ENCODE measurements around the gene TMEM163. TPM values are rescaled to one million over a fixed set of nuclear protein-coding genes. Genes with fewer than 3 reads are reported as not detected.

The TMEM163 gene
- total RNA-seq, 1 experiment from 2014 or later, result 0.04 TPM

GRCh38 chr2:134692499-134692898 is 26.3 kb downstream of the TMEM163 start:
- H3K4me3 ChIP-seq, result no peak overlapping the region
- H3K27me3 ChIP-seq, result no peaks in the 10 kb centered on the region
- H3K36me3 ChIP-seq, result no peaks in the 10 kb centered on the region
- no peaks in the 10 kb centered on the region for H3K4me1 ChIP-seq
- DNase-seq, result no peak
- H3K27ac ChIP-seq, result no peak overlapping the region
- H3K9me3 ChIP-seq (replicated peaks), result no peaks in the 10 kb centered on the region

GRCh38 chr2:134690629-134691215 is 28.1 kb downstream of the TMEM163 start:
- Histone ChIP-seq H3K4me1 (no peaks in the 10 kb centered on the region), H3K9me3 (replicated peaks) (no peaks in the 10 kb centered on the region), H3K4me3 (no peak overlapping the region), H3K27me3 (no peaks in the 10 kb centered on the region), H3K36me3 (no peaks in the 10 kb centered on the region), H3K27ac (no peak overlapping the region)
- no peak for DNase-seq

GRCh38 chr2:134689315-134689714 is 29.5 kb downstream of the TMEM163 start:
- no peaks in the 10 kb centered on the region for H3K9me3 ChIP-seq (replicated peaks)
- DNase-seq, result no peak
- H3K27ac ChIP-seq, result no peak overlapping the region
- H3K27me3 ChIP-seq, result no peaks in the 10 kb centered on the region
- H3K36me3 ChIP-seq, result no peaks in the 10 kb centered on the region
- no peaks in the 10 kb centered on the region for H3K4me1 ChIP-seq
- no peak overlapping the region for H3K4me3 ChIP-seq

GRCh38 chr2:134685967-134686366 is 32.8 kb downstream of the TMEM163 start:
- Histone ChIP-seq H3K36me3 (no peaks in the 10 kb centered on the region), H3K9me3 (replicated peaks) (0 out of 2 replicates have a peak, but pooled peaks cover 4% of the 10 kb centered on the region), H3K27me3 (no peaks in the 10 kb centered on the region; the same call in 1 of the 2 replicates), H3K27ac (no peak overlapping the region), H3K4me3 (no peak overlapping the region), H3K4me1 (peaks cover 8% of the 10 kb centered on the region)
- DNase-seq, result no peak

- peak in 1 of 2 experiments; percentile 17 for DNase-seq
- H3K27me3 ChIP-seq, result no peaks in the 10 kb centered on the region; the same call in 1 of the 2 replicates
- H3K4me1 ChIP-seq, result peaks cover 8% of the 10 kb centered on the region
- H3K27ac ChIP-seq, result no peak overlapping the region
- H3K36me3 ChIP-seq, result no peaks in the 10 kb centered on the region
- 0 out of 2 replicates have a peak, but pooled peaks cover 4% of the 10 kb centered on the region for H3K9me3 ChIP-seq (replicated peaks)
- no peak overlapping the region for H3K4me3 ChIP-seq
These were observed 35.2 kb downstream of the TMEM163 start for GRCh38 chr2:134683561-134684112.

- peaks cover 8% of the 10 kb centered on the region for H3K4me1 ChIP-seq
- no peak overlapping the region for H3K4me3 ChIP-seq
- H3K9me3 ChIP-seq (replicated peaks), result 0 out of 2 replicates have a peak, but pooled peaks cover 4% of the 10 kb centered on the region
- H3K27ac ChIP-seq, result no peak overlapping the region
- no peak for DNase-seq
- H3K27me3 ChIP-seq, result peaks cover 3% of the 10 kb centered on the region; the same call in 1 of the 2 replicates
- no peaks in the 10 kb centered on the region for H3K36me3 ChIP-seq
These were observed 36.1 kb downstream of the TMEM163 start for GRCh38 chr2:134682726-134683125.

GRCh38 chr2:134681201-134681600 is 37.6 kb downstream of the TMEM163 start:
- Histone ChIP-seq H3K4me1 (peaks cover 8% of the 10 kb centered on the region), H3K27me3 (peaks cover 5% of the 10 kb centered on the region; the same call in 1 of the 2 replicates), H3K27ac (no peak overlapping the region), H3K36me3 (no peaks in the 10 kb centered on the region), H3K9me3 (replicated peaks) (0 out of 2 replicates have a peak, but pooled peaks cover 4% of the 10 kb centered on the region), H3K4me3 (no peak overlapping the region)
- DNase-seq, result no peak

- Histone ChIP-seq H3K36me3 (no peaks in the 10 kb centered on the region), H3K27me3 (peaks cover 10% of the 10 kb centered on the region; the same call in 1 of the 2 replicates), H3K27ac (no peak overlapping the region), H3K4me1 (peaks cover 8% of the 10 kb centered on the region), H3K4me3 (no peak overlapping the region), H3K9me3 (replicated peaks) (0 out of 2 replicates have a peak, but pooled peaks cover 4% of the 10 kb centered on the region)
- no peak for DNase-seq
These were observed 39.1 kb downstream of the TMEM163 start for GRCh38 chr2:134679745-134680144.

GRCh38 chr2:134679294-134679693 is 39.5 kb downstream of the TMEM163 start:
- peaks cover 10% of the 10 kb centered on the region; the same call in 1 of the 2 replicates for H3K27me3 ChIP-seq
- no peak overlapping the region for H3K4me3 ChIP-seq
- no peak overlapping the region for H3K27ac ChIP-seq
- 0 out of 2 replicates have a peak, but pooled peaks cover 4% of the 10 kb centered on the region for H3K9me3 ChIP-seq (replicated peaks)
- no peak for DNase-seq
- peaks cover 8% of the 10 kb centered on the region for H3K4me1 ChIP-seq
- H3K36me3 ChIP-seq, result no peaks in the 10 kb centered on the region

GRCh38 chr2:134677856-134678756 is 40.7 kb downstream of the TMEM163 start:
- Histone ChIP-seq H3K4me3 (no peak overlapping the region), H3K36me3 (no peaks in the 10 kb centered on the region), H3K27me3 (peaks cover 10% of the 10 kb centered on the region; the same call in 1 of the 2 replicates), H3K27ac (no peak overlapping the region), H3K9me3 (replicated peaks) (peaks cover 4% of the 10 kb centered on the region; the same call in 1 of the 2 replicates), H3K4me1 (0 out of 2 replicates have a peak, but pooled peaks cover 3% of the 10 kb centered on the region)
- DNase-seq, result no peak

GRCh38 chr2:134676960-134677359 is 41.8 kb downstream of the TMEM163 start:
- no peaks in the 10 kb centered on the region; the same call in 1 of the 2 replicates for H3K9me3 ChIP-seq (replicated peaks)
- no peaks in the 10 kb centered on the region for H3K36me3 ChIP-seq
- DNase-seq, result no peak
- H3K27me3 ChIP-seq, result peaks cover 10% of the 10 kb centered on the region; the same call in 1 of the 2 replicates
- H3K4me1 ChIP-seq, result no peaks in the 10 kb centered on the region
- H3K27ac ChIP-seq, result no peak overlapping the region
- no peak overlapping the region for H3K4me3 ChIP-seq

GRCh38 chr2:134675314-134675713 is 43.5 kb downstream of the TMEM163 start:
- DNase-seq, result no peak
- Histone ChIP-seq H3K27me3 (peaks cover 10% of the 10 kb centered on the region; the same call in 1 of the 2 replicates), H3K36me3 (no peaks in the 10 kb centered on the region), H3K27ac (no peak overlapping the region), H3K9me3 (replicated peaks) (no peaks in the 10 kb centered on the region; the same call in 1 of the 2 replicates), H3K4me3 (no peak overlapping the region), H3K4me1 (no peaks in the 10 kb centered on the region)

GRCh38 chr2:134674687-134675086 is 44.1 kb downstream of the TMEM163 start:
- Histone ChIP-seq H3K27ac (no peak overlapping the region), H3K36me3 (no peaks in the 10 kb centered on the region), H3K27me3 (peaks cover 10% of the 10 kb centered on the region; the same call in 1 of the 2 replicates), H3K9me3 (replicated peaks) (no peaks in the 10 kb centered on the region; the same call in 1 of the 2 replicates), H3K4me1 (no peaks in the 10 kb centered on the region), H3K4me3 (no peak overlapping the region)
- no peak for DNase-seq

GRCh38 chr2:134671513-134671912 is 47.3 kb downstream of the TMEM163 start:
- Histone ChIP-seq H3K27me3 (peaks cover 5% of the 10 kb centered on the region; the same call in 1 of the 2 replicates), H3K9me3 (replicated peaks) (no peaks in the 10 kb centered on the region; the same call in 1 of the 2 replicates), H3K36me3 (no peaks in the 10 kb centered on the region), H3K27ac (no peak overlapping the region), H3K4me1 (no peaks in the 10 kb centered on the region), H3K4me3 (no peak overlapping the region)
- no peak for DNase-seq
